Thymus (tissue), 11 donors: Measurements from ENCODE around the gene COG8. TPM values are rescaled to one million over a fixed set of nuclear protein-coding genes. Genes with fewer than 3 reads are reported as not detected.
"Not testable (repeated sequence)": the region's sequence is repeated elsewhere in the genome, so short reads cannot be mapped to it uniquely, and the experiment has no call there.

Experiments
- DNase-seq, 9 donors: peaks; one replicate each; pipeline ENCODE4 v3.0.0-alpha.2; 2013; ENCODE audit warnings: low spot score in 9 of 9, low read depth in 6 of 9, missing footprints in 1 of 9
- H3K27ac ChIP-seq, 2 donors: one replicate each; pipeline ENCODE4 v1.5.1; 2013; ENCODE audit warnings: control low read depth in 1 of 2, low read depth in 1 of 2, low read length in 1 of 2, mild to moderate bottlenecking in 1 of 2, moderate library complexity in 1 of 2
- H3K27me3 ChIP-seq, 2 donors: one replicate each; pipeline ENCODE4 v1.5.1; 2013; ENCODE audit warnings: low read length in 1 of 2; ENCODE audit not compliant: control insufficient read depth in 2 of 2, insufficient read depth in 1 of 2
- H3K36me3 ChIP-seq, 2 donors: one replicate each; pipeline ENCODE4 v1.5.1; 2013; ENCODE audit warnings: low read length in 1 of 2, mild to moderate bottlenecking in 1 of 2, moderate library complexity in 1 of 2; ENCODE audit not compliant: control insufficient read depth in 2 of 2, insufficient read depth in 2 of 2
- H3K4me1 ChIP-seq, 2 donors: one replicate each; pipeline ENCODE4 v1.5.1; 2013; ENCODE audit warnings: low read length in 2 of 2; ENCODE audit not compliant: control insufficient read depth in 2 of 2, insufficient read depth in 2 of 2
- H3K4me3 ChIP-seq, 2 donors: one replicate each; pipeline ENCODE4 v1.5.1; 2013; ENCODE audit warnings: low read length in 2 of 2, control low read depth in 1 of 2, mild to moderate bottlenecking in 1 of 2
- H3K9me3 ChIP-seq, 2 donors: one replicate each; pipeline ENCODE4 v1.5.1; 2013; ENCODE audit warnings: low read length in 1 of 2, mild to moderate bottlenecking in 1 of 2; ENCODE audit not compliant: control insufficient read depth in 2 of 2, insufficient read depth in 1 of 2
- WGBS: extraction: QIAGEN DNeasy Blood & Tissue Kit; methylation state at CpG from one replicate; pipeline ENCODE4 v1.1.7; 2013; 5-methylcytosine and 5-hydroxymethylcytosine counted together
- polyA plus RNA-seq: library from polyadenylated mRNA; stranded (reverse); fragments of 200-250 nt; gene quantifications from one replicate; pipeline ENCODE4 v1.2.3, GENCODE V29; 2013
- total RNA-seq: library from RNA; stranded (reverse); fragments of 120-200 nt; gene quantifications from one replicate; pipeline ENCODE4 v1.2.4, GENCODE V29; 2013
- donor health status: healthy.

COG8 gene
- total and polyA plus RNA-seq, 2 donors: 20.5 to 21.4 TPM

DNA sequence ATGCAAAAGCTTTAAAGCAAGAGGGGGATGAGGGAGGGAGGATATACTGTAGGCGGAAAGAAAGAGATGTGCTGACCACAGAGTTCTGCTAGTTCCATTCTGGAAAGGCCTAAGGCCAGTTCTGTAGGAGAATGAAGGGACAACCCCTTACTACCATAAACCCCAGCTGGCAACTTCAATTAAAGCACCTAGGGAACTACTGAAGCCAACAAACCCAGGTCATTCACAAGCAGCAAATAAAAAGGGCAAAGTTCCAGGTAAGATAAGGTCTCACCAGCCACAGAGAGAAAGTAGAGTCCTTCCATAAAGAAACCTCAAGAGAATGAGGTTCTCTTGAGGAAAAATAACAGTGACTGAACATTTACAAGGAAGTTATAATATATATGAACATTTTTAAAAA lies 33.7 kb upstream of the COG8 start:
- Histone ChIP-seq H3K4me1 (peaks cover 0 to 3% of the 10 kb centered on the region in 2 donors), H3K27ac (no peak overlapping the region), H3K27me3 (no peaks in the 10 kb centered on the region), H3K4me3 (no peak overlapping the region), H3K36me3 (peaks cover 34 to 52% of the 10 kb centered on the region in 2 donors), H3K9me3 (no peaks in the 10 kb centered on the region)
- WGBS: 91% methylated on average over 1 of the region's 1 CpG
- DNase-seq: no peak

- DNase-seq: peak in 2 of 9 donors; percentile 11 to 24
These were observed 32.2 kb upstream of the COG8 start for GRCh38 chr16:69371564-69371963.

GRCh38 chr16:69368866-69369265 lies 29.5 kb upstream of the COG8 start:
- DNase-seq: no peak
- Histone ChIP-seq H3K36me3 (peaks cover 60 to 82% of the 10 kb centered on the region in 2 donors), H3K4me3 (no peak overlapping the region), H3K27me3 (no peaks in the 10 kb centered on the region), H3K9me3 (no peaks in the 10 kb centered on the region), H3K4me1 (peaks cover 0 to 3% of the 10 kb centered on the region in 2 donors), H3K27ac (no peak overlapping the region)
- 98% methylated on average over 4 of the region's 4 CpGs for WGBS

More at GRCh38 chr16:69371564-69371963, 32.2 kb upstream of the COG8 start:
- no peak overlapping the region for H3K4me3 ChIP-seq
- WGBS: 72% methylated on average over 2 of the region's 2 CpGs
- H3K36me3 ChIP-seq: peaks cover 46 to 63% of the 10 kb centered on the region in 2 donors
- H3K9me3 ChIP-seq: no peaks in the 10 kb centered on the region
- H3K27ac ChIP-seq: no peak overlapping the region
- H3K27me3 ChIP-seq: no peaks in the 10 kb centered on the region
- peaks cover 0 to 3% of the 10 kb centered on the region in 2 donors for H3K4me1 ChIP-seq

GRCh38 chr16:69367980-69368379 lies 28.6 kb upstream of the COG8 start:
- H3K36me3 ChIP-seq: peaks cover 65 to 89% of the 10 kb centered on the region in 2 donors
- DNase-seq: no peak

GRCh38 chr16:69366431-69366830 lies 27.1 kb upstream of the COG8 start:
- 96% methylated on average over 7 of the region's 7 CpGs for WGBS
- no peak for DNase-seq
- peaks cover 65 to 77% of the 10 kb centered on the region in 2 donors for H3K36me3 ChIP-seq

More at GRCh38 chr16:69367980-69368379, 28.6 kb upstream of the COG8 start:
- no peak overlapping the region for H3K27ac ChIP-seq
- 90% methylated on average over 7 of the region's 7 CpGs for WGBS
- H3K27me3 ChIP-seq: no peaks in the 10 kb centered on the region
- no peak overlapping the region for H3K4me3 ChIP-seq
- no peaks in the 10 kb centered on the region for H3K9me3 ChIP-seq
- peaks cover 0 to 3% of the 10 kb centered on the region in 2 donors for H3K4me1 ChIP-seq

DNA sequence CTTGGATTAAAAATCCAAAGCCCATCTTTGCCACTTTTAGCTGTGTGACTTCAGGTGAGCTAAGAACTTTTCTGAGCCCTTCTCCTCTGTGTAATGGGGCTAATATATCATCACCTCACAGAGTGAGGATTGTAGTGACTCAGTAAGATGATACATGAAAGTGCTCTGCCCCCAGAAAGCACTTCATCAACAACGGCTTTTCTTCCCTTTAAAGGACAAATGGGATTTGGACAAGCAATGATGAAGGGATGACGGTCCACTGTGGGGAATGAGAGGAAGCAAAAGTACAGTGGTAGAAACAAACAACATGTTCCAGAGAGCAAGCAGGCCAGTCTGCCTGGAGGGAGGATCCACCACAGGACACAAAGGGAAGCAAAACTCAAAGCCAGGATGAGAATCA lies 26.5 kb upstream of the COG8 start:
- WGBS: over 99% methylated on average over 2 of the region's 2 CpGs
- H3K27me3 ChIP-seq: no peaks in the 10 kb centered on the region
- no peaks in the 10 kb centered on the region for H3K4me1 ChIP-seq
- no peak for DNase-seq
- no peak overlapping the region for H3K27ac ChIP-seq
- peaks cover 67 to 74% of the 10 kb centered on the region in 2 donors for H3K36me3 ChIP-seq
- no peaks in the 10 kb centered on the region for H3K9me3 ChIP-seq
- H3K4me3 ChIP-seq: no peak overlapping the region

More at GRCh38 chr16:69366431-69366830, 27.1 kb upstream of the COG8 start:
- no peaks in the 10 kb centered on the region for H3K27me3 ChIP-seq
- H3K4me3 ChIP-seq: no peak overlapping the region
- H3K27ac ChIP-seq: no peak overlapping the region
- H3K4me1 ChIP-seq: peaks cover 0 to under 1% of the 10 kb centered on the region in 2 donors
- H3K9me3 ChIP-seq: no peaks in the 10 kb centered on the region

GRCh38 chr16:69364088-69364487 lies 24.7 kb upstream of the COG8 start:
- peaks cover 58 to 66% of the 10 kb centered on the region in 2 donors for H3K36me3 ChIP-seq
- no peaks in the 10 kb centered on the region for H3K27me3 ChIP-seq
- H3K27ac ChIP-seq: no peak overlapping the region
- no peaks in the 10 kb centered on the region for H3K4me1 ChIP-seq
- DNase-seq: no peak
- H3K9me3 ChIP-seq: no peaks in the 10 kb centered on the region
- no peak overlapping the region for H3K4me3 ChIP-seq
- 97% methylated on average over 2 of the region's 2 CpGs for WGBS

DNA sequence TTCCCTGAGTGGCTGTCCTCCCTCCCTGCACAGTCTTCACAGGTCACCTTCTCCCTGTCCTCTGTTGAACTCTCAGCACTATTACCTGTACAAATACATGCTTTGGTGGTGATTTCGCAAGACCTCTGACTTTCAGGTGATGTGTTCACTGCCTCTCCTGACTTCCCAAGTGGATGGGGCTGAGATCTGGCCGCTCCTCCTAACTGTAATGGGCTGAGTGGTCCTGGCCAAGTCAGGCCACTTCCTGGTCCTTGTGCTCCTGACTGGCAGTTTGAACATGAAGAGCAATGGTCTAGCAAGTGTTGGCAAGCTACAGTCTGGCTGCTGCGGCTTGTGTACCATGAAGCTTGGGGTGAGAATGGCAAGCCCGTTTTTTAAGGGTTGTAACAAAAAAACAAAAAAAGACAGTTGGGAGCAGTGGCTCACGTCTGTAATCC lies 23.9 kb upstream of the COG8 start:
- WGBS: 96% methylated on average over 5 of the region's 5 CpGs
- no peak overlapping the region for H3K4me3 ChIP-seq
- peaks cover 51 to 66% of the 10 kb centered on the region in 2 donors for H3K36me3 ChIP-seq
- H3K9me3 ChIP-seq: no peaks in the 10 kb centered on the region
- H3K27ac ChIP-seq: no peak overlapping the region
- H3K27me3 ChIP-seq: no peaks in the 10 kb centered on the region
- no peaks in the 10 kb centered on the region for H3K4me1 ChIP-seq
- no peak for DNase-seq

DNA sequence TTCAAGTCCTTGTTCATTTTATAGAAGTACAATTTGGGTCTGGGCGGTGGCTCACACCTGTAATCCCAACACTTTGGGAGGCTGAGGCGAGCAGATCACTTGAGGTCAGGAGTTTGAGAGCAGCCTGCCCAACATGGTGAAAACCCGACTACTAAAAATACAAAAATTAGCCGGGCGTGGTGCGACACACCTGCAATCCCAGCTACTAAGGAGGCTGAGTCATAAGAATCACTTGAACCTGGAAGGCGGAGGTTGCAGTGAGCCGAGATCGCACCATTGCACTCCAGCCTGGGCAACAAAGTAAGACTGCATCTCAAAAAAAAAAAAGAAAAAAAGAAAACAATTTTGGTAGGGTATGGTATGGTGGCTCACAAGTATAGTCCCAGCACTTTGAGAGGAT lies 20.7 kb upstream of the COG8 start:
- H3K4me1 ChIP-seq, DNase-seq, H3K27me3 ChIP-seq, H3K27ac ChIP-seq, H3K4me3 ChIP-seq, H3K9me3 ChIP-seq: not testable (repeated sequence)
- over 99% methylated on average over 9 of the region's 9 CpGs for WGBS
- H3K36me3 ChIP-seq: peaks cover 35 to 53% of the 10 kb centered on the region in 2 donors
